ENCODE results near the gene ORM1.
"Not testable (repeated sequence)": the region's sequence is repeated elsewhere in the genome, so short reads cannot be mapped to it uniquely, and the experiment has no call there.

The ORM1 gene

DNA sequence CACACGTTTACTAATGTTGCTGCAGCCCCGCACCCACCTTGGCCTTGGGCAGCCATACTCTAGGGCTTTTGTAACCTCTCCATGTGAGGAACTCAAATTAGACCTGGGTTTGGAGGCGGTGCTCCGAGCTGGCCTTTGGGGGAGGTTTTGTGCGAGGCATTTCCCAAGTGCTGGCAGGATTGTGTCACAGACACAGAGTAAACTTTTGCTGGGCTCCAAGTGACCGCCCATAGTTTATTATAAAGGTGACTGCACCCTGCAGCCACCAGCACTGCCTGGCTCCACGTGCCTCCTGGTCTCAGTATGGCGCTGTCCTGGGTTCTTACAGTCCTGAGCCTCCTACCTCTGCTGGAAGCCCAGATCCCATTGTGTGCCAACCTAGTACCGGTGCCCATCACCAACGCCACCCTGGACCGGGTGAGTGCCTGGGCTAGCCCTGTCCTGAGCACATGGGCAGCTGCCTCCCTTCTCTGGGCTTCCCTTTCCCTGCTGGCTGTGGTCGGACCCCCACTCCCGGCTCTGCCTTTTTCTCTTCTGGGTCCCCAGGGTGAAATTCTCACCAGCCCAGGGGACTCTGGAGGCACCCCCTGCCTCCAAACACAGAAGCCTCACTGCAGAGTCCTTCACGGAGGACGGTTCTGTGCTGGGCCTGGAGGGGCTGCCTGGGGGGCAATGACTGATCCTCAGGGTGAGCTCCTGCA lies at the start of gene ORM1:
TSS of gene ORM1 (plus strand) at position 268 of the 701 bp plus-strand sequence. CDS start at position 304, 36 bp downstream.
- H3K4me3 ChIP-seq (ENCODE audit: low read depth, low read length): not testable (repeated sequence)

GRCh38 chr9:114273461-114273881 lies 49.4 kb upstream of the ORM1 start:
- no peak overlapping the region for H3K4me3 ChIP-seq (ENCODE audit: low read depth, low read length)

DNA sequence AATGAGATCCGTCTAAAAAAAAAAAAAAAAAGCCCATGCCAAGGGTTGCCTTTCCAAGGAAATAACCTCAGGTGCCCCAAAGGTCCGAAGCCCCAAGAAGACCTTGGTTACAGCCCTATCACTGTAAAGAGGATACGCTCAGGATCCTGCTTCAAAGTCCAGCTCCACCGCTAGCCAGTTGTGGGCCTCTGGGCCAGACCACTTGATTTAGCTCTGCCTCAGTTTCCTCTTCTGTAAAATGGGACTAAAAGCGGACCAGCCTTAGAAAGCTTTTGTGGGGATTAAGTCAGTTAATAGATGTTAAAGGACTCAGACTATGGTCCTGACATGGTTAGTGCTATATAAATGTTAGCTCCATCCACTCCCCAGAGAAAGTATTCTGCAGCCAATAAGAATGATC lies 48.7 kb upstream of the ORM1 start:
- H3K4me3 ChIP-seq (ENCODE audit: low read depth, low read length): no peak overlapping the region

DNA sequence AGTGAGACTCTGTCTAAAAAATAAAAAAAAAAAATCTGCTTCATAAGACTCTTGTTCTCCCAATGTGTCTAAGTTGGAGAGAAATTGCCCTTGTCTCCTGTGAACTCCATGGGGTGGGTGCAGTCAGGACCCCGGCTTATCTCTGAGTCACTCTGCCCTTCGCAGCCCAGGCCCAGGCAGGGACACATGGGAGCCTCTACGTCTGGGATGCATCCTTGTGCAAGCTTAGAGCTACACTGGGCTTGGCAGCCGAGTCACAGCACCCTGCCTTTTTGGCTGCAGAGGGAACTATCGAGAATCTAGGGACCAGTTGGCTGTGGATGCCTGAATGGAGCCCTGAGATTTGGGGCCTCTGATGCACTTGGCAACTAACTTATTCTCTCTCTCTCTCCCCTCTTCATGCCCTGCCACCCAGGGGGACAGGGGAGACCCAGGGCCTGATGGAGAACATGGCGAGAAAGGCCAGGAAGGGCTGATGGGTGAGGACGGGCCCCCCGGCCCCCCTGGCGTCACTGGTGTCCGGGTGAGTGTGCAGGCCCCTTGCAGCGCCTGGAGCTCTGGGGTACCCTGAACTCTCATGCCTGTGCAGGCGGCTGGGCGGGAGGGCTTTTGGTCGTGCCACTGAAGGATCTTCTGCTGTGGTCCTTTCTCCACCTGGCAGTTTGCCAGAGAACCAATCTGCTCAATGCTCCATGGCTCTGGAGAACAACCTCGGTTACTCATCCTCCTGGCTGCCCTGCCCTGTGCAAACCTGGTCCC lies 47.5 kb upstream of the ORM1 start:
- H3K4me3 ChIP-seq (ENCODE audit: low read depth, low read length): no peak overlapping the region

GRCh38 chr9:114276908-114277821 lies 45.7 kb upstream of the ORM1 start:
- no peak overlapping the region for H3K4me3 ChIP-seq (ENCODE audit: low read depth, low read length)

DNA sequence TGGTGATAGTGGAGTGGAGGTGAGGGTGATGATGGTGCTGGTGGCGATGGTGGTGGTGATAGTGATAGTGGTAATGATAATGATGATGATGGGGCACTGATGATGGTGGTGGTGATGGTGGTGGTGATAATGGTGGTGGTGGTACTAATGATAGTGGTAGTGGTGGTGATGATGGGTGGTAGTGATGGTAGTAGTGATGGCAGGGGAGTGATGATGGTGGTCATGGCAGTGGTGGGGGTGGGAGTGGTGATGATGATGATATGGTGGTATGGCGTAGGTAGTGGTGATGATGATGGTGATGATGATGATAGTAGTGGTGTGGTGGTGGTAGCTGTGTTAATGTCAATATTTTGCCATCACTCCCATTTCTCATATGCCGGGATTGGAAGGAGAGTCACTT lies 44.5 kb upstream of the ORM1 start:
- no peak overlapping the region for H3K4me3 ChIP-seq (ENCODE audit: low read depth, low read length)

DNA sequence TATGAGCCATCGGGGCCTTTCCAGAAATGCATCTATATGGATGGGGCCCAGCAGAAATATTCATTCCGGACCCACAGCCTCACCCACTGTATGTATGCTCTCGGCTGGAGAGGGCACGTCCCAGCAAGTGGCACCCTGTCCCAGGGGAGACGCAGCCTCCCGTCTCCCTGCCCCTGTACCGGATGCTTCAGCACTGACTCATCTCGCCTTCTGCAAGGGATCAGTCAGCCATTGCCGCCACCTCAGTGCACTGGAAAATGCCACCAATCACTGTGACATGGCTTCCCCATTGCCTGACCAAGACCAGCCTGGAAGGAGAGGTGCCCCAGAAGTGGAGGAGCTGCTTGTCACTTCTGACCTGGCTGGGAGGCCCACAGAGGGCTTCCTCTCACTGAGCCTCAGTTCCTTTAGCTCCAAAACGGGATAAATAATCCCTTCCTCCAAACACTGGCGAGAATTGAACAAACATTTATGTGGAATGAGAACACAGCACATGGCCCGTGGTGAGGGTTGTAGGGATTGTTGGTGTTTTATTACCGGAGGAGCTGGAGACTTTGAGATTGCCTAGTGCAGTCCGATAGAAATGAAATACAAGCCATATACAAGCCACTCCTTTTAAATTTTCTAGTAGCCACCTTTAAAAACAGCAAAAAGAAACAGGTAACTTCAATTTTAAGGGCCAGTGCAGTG lies 43.9 kb upstream of the ORM1 start:
- H3K4me3 ChIP-seq (ENCODE audit: low read depth, low read length): no peak overlapping the region

DNA sequence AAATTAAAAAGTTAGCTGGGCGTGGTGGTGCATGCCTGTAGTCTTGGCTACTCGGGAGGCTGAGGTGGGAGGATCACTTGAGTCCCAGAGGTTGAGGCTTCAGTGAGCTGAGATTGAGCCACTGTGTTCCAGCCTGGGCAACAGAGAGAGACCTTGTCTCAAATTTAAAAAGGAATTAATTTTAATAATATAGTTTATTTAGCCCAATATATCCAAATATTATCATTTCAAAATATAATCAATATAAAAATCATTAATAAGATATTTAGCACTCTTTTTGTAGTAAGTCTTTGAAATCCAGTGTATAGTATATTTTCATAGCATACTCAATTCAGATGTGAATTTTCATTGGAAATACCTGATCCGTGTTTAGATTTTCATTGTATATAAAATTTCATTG lies 43.2 kb upstream of the ORM1 start:
- no peak overlapping the region for H3K4me3 ChIP-seq (ENCODE audit: low read depth, low read length)

- H3K4me3 ChIP-seq (ENCODE audit: low read depth, low read length): no peak overlapping the region
Observed at GRCh38 chr9:114280636-114281472, 42.0 kb upstream of the ORM1 start.

DNA sequence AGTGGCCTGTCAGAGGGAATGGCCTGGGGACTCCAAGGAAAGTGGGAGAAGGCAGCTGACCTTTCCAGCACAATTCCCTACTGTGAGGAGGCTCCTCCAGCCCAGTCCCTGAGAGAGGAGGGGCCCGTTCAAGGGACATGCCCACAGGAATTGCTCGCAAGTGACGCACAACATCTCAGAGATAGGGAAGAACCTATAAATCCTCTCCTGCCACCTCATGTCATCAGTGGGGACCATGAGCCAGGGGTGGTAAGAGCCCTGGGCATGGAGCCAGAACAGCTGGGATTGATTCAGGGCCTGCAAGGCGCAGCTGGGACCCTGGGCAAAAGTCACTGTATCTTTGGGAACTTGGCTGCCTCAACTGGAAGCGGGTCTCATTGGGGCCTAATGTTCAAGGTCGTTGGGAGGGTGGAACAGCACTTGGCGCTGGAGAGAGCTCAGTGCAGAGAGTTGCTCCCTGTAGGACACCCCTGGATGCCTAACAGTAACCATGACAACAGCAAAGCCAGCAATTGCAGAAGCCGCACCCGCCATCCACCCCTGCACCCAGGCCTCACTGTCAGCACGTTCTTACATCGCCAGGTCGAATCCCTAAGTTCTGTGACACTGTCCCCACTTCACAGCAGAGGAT lies 41.3 kb upstream of the ORM1 start:
- no peak overlapping the region for H3K4me3 ChIP-seq (ENCODE audit: low read depth, low read length)

GRCh38 chr9:114282104-114282485 lies 40.8 kb upstream of the ORM1 start:
- no peak overlapping the region for H3K4me3 ChIP-seq (ENCODE audit: low read depth, low read length)

- no peak overlapping the region for H3K4me3 ChIP-seq (ENCODE audit: low read depth, low read length)
Observed at GRCh38 chr9:114282507-114282906, 40.4 kb upstream of the ORM1 start.

GRCh38 chr9:114282926-114283325 lies 40.0 kb upstream of the ORM1 start:
- H3K4me3 ChIP-seq (ENCODE audit: low read depth, low read length): no peak overlapping the region

- H3K4me3 ChIP-seq (ENCODE audit: low read depth, low read length): no peak overlapping the region
Observed at GRCh38 chr9:114283551-114284111, 39.3 kb upstream of the ORM1 start.

- no peak overlapping the region for H3K4me3 ChIP-seq (ENCODE audit: low read depth, low read length)
Observed at GRCh38 chr9:114284316-114285060, 38.4 kb upstream of the ORM1 start.

DNA sequence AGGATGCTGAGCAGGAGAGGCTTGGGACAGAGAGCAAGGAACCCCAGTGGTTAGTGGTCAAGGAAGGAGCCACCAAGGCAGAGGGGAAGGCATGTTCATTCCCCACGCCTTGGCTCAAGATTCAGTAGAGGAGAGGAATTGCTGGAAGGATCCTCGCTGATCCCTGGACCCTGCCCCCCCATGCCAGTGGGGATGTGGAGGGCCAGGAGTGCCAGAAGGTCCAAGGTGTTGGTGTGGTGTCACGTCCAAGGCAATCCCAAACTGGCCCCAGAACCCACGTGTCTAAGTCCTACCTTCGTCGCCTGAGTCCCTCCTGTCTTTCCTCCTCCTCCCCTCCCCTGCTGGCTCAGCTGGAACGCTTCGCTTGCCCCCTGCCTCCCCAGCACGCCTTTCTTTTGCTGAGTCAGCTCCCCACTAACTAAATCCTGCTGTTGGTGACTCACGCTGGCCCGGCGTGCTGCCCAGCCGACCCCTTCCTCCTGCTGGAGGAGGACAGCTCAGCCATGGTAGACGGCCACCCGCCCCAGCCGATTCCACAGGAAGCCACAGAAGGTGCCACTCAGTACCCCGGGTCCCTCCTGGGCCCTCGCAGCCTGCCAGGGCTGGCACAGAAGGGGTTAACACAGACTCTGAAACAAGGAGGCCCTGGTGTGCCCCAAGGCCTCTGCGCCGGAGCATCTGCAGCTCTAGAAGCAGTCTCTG lies 37.6 kb upstream of the ORM1 start:
- H3K4me3 ChIP-seq (ENCODE audit: low read depth, low read length): no peak overlapping the region

DNA sequence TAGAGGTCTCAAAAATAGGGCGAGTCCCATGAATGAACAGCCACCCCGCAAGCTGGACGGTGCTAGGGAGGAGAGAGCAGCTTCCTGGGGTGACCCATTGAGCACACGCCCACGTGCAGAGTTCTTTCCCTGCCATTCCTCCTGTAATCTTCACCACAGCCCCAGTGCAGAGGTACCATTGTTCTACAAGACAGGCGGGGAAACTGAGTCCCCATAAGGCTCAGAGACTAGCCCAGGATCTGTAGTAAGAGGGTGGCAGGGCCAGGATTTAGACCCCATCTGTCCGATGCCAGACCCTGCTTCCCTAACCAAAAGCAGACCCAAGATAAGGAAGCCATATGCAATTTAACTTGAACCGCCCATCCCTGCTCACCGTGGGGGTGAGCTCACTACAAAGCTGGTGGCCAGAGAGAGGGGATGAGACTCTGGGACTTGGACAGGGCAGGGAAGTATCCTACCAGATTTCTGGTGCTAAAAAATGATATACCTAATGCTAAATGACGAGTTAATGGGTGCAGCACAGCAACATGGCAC lies 36.7 kb upstream of the ORM1 start:
- no peak overlapping the region for H3K4me3 ChIP-seq (ENCODE audit: low read depth, low read length)

All from iPS-11a (cell line).